ENCODE data around the gene CIROP. TPM values are rescaled to one million over a fixed set of nuclear protein-coding genes. Genes with fewer than 3 reads are reported as not detected.

Gene CIROP
- total and polyA plus RNA-seq, 9 of the 15 experiments (the other 6 are each of a cell fraction or from before 2014, with no cell fraction given), result not detected

- H3K27ac ChIP-seq (ENCODE audit: extremely low read depth, low read depth, low read length), result no peak overlapping the region
- WGBS (ENCODE audit: insufficient coverage, low coverage, missing lambda C conversion rate), result 46% methylated on average over 3 of the region's 5 CpGs
- H3K36me3 ChIP-seq (ENCODE audit: control insufficient read depth, insufficient read depth, low read length), result peaks cover 5% of the 10 kb centered on the region; the same call in 1 of the 3 replicates
- FAIRE-seq, result peak; percentile 19
- no peak overlapping the region for H3K4me3 ChIP-seq
- ChIA-PET CTCF (ENCODE audit: low intra/inter-chr PET ratio) (interaction anchor here (1.8 to 9.2 kb wide), 3 partner anchors 56 to 78 kb away, joined by 11 to 141 read pairs (median 45); no protein-coding TSS in a partner anchor), POLR2A (interaction anchor here (0.6 to 1.5 kb wide), 5 partner anchors 57 to 118 kb away, joined by 3 to 5 read pairs (median 3); partner anchors contain the start of gene AJUBA)
- ATAC-seq, result no peak
- no peaks in the 10 kb centered on the region for H4K20me1 ChIP-seq (replicated peaks; ENCODE audit: control insufficient read depth, insufficient read depth, low read length)
- H3K79me2 ChIP-seq (ENCODE audit: control insufficient read depth, insufficient read depth, low read length), result no peaks in the 10 kb centered on the region
- no TSS peak for BruUV-seq (replicated peaks)
- no peaks in the 10 kb centered on the region for H3K9me1 ChIP-seq (ENCODE audit: control insufficient read depth, insufficient read depth, low read length)
- no peak for DNase-seq (ENCODE audit: extremely low read depth in 1 of 4, low spot score in 3 of 4)
- in situ Hi-C loops (cut with MboI) (loop anchor here (5.0 kb wide), 1 partner anchor 74 kb away; no protein-coding TSS in a partner anchor), intact Hi-C loops (cut with micrococcal nuclease) (loop anchor here (1.0 kb wide), 1 partner anchor 57 kb away; no protein-coding TSS in a partner anchor)
- no peak overlapping the region for H3K4me2 ChIP-seq (ENCODE audit: insufficient read depth, low read length)
- no peaks in the 10 kb centered on the region for H3K27me3 ChIP-seq (ENCODE audit: control insufficient read depth in 2 of 2, insufficient read depth in 2 of 2, low read length in 2 of 2)
- no peak overlapping the region for H3K9ac ChIP-seq (ENCODE audit: insufficient read depth in 1 of 2, low read depth in 2 of 2, low read length in 2 of 2)
- H2AFZ ChIP-seq (ENCODE audit: low read depth, low read length), result no peak overlapping the region
- H3K9me3 ChIP-seq (replicated peaks; ENCODE audit: control insufficient read depth, insufficient read depth, low read depth, low read length), result no peaks in the 10 kb centered on the region
- H3K4me1 ChIP-seq (replicated peaks in 1 of 2; ENCODE audit: control insufficient read depth in 2 of 2, insufficient read depth in 2 of 2, low read length in 2 of 2), result peaks cover 4 to 31% of the 10 kb centered on the region in 2 experiments; a peak in 4 of 5 replicates
- TF ChIP-seq PHB (CRISPR knock-in tag; IDR thresholded peaks at IDR 0.05) (no peak), ARNT (IDR thresholded peaks at IDR 0.05) (no peak), E2F6 (IDR thresholded peaks at IDR 0.05; ENCODE audit: borderline replicate concordance in 1 of 2, extremely low read depth in 1 of 2, insufficient read depth in 1 of 2, insufficient read length in 1 of 2, low read depth in 1 of 2, low read length in 1 of 2, poor library complexity in 1 of 2, severe bottlenecking in 1 of 2) (no peak), TEAD2 (tag; IDR thresholded peaks at IDR 0.05) (no peak), ZNF140 (CRISPR knock-in tag; IDR thresholded peaks at IDR 0.05) (no peak), KLF6 (CRISPR knock-in tag; IDR thresholded peaks at IDR 0.05; ENCODE audit: borderline replicate concordance) (no peak), HDAC2 (IDR thresholded peaks at IDR 0.05) (no peak), CBX8 (IDR thresholded peaks at IDR 0.05; ENCODE audit: borderline replicate concordance, extremely low read depth, low read depth, low read length, poor library complexity, severe bottlenecking) (no peak), TSC22D4 (tag; IDR thresholded peaks at IDR 0.05) (no peak), ZBTB5 (IDR thresholded peaks at IDR 0.05) (no peak), NCOA6 (IDR thresholded peaks at IDR 0.05) (no peak), NCOR1 (IDR thresholded peaks at IDR 0.05) (no peak), ARID2 (IDR thresholded peaks at IDR 0.05) (no peak)
- TF ChIP-seq, protein P1, sequence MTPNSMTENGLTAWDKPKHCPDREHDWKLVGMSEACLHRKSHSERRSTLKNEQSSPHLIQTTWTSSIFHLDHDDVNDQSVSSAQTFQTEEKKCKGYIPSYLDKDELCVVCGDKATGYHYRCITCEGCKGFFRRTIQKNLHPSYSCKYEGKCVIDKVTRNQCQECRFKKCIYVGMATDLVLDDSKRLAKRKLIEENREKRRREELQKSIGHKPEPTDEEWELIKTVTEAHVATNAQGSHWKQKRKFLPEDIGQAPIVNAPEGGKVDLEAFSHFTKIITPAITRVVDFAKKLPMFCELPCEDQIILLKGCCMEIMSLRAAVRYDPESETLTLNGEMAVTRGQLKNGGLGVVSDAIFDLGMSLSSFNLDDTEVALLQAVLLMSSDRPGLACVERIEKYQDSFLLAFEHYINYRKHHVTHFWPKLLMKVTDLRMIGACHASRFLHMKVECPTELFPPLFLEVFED (CRISPR knock-in tag; conservative IDR thresholded peaks at IDR 0.05), result no peak
Measured at GRCh38 chr14:23051141-23052057, 53.4 kb downstream of the CIROP start.

Measured in K562 (cell line).